Astrocyte (in vitro differentiated cells and primary cell): ENCODE data around the gene PLXNC1.

Source experiments
- EZH2 ChIP-seq: IDR thresholded peaks from 2 replicates; pipeline ENCODE4 v1.6.1; 2012; ENCODE audit warnings: mild to moderate bottlenecking, low read length, inconsistent platforms; ENCODE audit not compliant: insufficient read depth
- TF ChIP-seq, protein P1 (sequence below): IDR thresholded peaks from 2 replicates; pipeline ENCODE4 v1.5.1; 2011; ENCODE audit warnings: low read depth, mild to moderate bottlenecking, inconsistent platforms, low read length, moderate library complexity; ENCODE audit not compliant: insufficient read depth

DNA sequence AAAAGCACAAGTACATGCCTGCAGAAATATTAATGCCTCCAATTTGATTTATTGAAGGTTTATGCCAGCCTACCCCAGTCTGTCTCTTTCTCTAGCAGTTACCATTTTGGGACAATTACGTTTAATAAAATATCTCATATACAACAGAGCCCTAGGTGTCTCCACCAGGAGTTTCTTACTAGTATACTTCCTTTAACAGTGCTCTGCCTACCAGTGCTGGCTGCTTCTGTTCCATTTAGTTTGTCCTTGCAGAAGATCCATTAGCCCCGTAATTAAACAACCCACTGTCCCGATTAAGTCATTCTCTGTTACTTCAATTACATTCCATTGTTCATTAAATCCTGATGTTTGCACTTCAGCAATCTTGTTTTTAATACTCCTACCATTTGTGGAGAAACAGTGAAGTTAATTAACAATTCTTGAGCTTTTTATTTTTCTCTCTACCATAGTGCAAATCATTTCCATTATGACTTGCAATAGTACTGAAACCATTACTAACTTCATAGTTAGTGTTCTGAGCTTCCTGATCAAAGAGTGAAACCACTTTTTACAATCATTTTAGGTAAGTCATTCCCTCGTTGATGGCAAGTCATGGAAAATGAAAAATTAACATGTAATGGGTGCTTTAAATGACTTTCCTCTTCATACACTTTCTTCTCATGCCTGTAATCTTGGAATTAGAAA is 121.1 kb downstream of the PLXNC1 start:
- TF ChIP-seq, protein P1, sequence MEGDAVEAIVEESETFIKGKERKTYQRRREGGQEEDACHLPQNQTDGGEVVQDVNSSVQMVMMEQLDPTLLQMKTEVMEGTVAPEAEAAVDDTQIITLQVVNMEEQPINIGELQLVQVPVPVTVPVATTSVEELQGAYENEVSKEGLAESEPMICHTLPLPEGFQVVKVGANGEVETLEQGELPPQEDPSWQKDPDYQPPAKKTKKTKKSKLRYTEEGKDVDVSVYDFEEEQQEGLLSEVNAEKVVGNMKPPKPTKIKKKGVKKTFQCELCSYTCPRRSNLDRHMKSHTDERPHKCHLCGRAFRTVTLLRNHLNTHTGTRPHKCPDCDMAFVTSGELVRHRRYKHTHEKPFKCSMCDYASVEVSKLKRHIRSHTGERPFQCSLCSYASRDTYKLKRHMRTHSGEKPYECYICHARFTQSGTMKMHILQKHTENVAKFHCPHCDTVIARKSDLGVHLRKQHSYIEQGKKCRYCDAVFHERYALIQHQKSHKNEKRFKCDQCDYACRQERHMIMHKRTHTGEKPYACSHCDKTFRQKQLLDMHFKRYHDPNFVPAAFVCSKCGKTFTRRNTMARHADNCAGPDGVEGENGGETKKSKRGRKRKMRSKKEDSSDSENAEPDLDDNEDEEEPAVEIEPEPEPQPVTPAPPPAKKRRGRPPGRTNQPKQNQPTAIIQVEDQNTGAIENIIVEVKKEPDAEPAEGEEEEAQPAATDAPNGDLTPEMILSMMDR, result no peak
- no peak for TF ChIP-seq EZH2
